22Rv1 (cell line): Measurements from ENCODE around the gene CELF4.

Experiments used
- ZFX ChIP-seq: fragments of 450-650 bp; IDR thresholded peaks from 2 replicates; pipeline ENCODE4 v1.6.1; 2017; ENCODE audit warnings: antibody characterized with exemption, borderline replicate concordance
- TF ChIP-seq, protein P1 (sequence below): fragments of 450-650 bp; IDR thresholded peaks from 2 replicates; pipeline ENCODE4 v1.5.1; 2017; ENCODE audit warnings: mild to moderate bottlenecking

DNA sequence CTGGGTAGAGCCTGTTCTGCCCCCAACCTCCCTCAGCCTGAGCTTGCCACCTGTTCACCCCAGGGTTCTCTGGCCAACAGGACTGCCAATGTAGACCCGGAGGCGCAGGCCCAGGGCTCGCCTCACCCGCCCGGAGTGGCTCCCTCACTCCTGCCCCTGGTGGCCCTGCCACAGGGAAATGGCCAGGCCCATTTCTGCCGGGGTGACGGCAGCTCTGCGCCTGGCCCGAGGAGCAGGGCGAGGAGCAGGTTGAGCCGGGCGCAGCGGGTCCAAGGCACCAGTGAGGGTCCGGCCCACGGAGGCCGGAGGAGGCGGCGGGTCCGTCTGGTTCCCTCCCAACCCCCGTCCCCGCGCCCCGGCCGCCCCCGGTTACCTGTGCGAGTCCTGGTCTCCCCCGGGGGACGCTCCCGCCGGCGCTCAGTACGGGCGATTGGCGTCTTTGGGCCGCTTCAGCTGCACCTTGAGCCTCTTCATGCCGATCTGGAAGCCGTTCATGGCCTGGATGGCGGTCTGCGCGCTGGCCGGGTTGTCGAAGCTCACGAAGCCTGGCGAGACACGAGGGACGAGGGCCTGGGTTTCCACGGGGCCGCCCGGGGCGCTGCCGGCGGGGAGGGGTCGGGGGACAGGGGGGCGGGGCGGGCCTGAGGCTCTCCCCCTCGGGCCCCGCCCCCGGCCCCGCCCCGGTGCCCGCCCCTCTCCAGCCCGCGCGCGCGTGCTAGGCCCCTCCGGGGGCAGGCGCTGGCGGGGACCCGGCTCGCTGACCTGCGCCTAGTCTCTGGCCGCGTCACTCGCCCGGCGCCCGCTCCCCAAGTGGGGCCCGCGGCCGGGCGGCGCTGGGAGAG lies 312.0 kb downstream of the CELF4 start:
- TF ChIP-seq, protein P1, sequence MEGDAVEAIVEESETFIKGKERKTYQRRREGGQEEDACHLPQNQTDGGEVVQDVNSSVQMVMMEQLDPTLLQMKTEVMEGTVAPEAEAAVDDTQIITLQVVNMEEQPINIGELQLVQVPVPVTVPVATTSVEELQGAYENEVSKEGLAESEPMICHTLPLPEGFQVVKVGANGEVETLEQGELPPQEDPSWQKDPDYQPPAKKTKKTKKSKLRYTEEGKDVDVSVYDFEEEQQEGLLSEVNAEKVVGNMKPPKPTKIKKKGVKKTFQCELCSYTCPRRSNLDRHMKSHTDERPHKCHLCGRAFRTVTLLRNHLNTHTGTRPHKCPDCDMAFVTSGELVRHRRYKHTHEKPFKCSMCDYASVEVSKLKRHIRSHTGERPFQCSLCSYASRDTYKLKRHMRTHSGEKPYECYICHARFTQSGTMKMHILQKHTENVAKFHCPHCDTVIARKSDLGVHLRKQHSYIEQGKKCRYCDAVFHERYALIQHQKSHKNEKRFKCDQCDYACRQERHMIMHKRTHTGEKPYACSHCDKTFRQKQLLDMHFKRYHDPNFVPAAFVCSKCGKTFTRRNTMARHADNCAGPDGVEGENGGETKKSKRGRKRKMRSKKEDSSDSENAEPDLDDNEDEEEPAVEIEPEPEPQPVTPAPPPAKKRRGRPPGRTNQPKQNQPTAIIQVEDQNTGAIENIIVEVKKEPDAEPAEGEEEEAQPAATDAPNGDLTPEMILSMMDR = no peak
- TF ChIP-seq ZFX = no peak
